Prostate gland (tissue), 2 donors: ENCODE measurements around the gene RGS12. TPM values are rescaled to one million over a fixed set of nuclear protein-coding genes. Genes with fewer than 3 reads are reported as not detected.

Source experiments
- DNase-seq: peaks from one replicate; pipeline ENCODE4 v3.0.0-alpha.2; 2019; ENCODE audit warnings: low spot score
- H3K27ac ChIP-seq, 2 donors: fragments of 200-600 bp; sonication (generic); 2 replicates each; pipeline ENCODE4 v1.5.1; 2017 to 2019
- H3K27me3 ChIP-seq: fragments of 200-600 bp; sonication (generic); replicated peaks from 2 replicates; pipeline ENCODE4 v1.5.1; 2019; ENCODE audit not compliant: insufficient read depth
- H3K36me3 ChIP-seq, 2 donors: fragments of 200-600 bp; sonication (generic); 1 replicate in 1 of 2; 2 replicates in 1 of 2; pipeline versions ENCODE4 v1.5.1 to v1.8.1; 2017 to 2019
- H3K4me1 ChIP-seq: fragments of 200-600 bp; sonication (generic); replicated peaks from 2 replicates; pipeline ENCODE4 v1.5.1; 2019
- H3K4me3 ChIP-seq, 2 donors: fragments of 200-600 bp; sonication (generic); 2 replicates each; pipeline ENCODE4 v1.5.1; 2017 to 2019
- H3K9me3 ChIP-seq: fragments of 200-600 bp; sonication (generic); 2 replicates; pipeline ENCODE4 v1.5.1; 2017
- POLR2A ChIP-seq: fragments of 450-650 bp; IDR thresholded peaks from one replicate; pipeline ENCODE4 v1.6.1; 2016; ENCODE audit warnings: antibody characterized with exemption, mild to moderate bottlenecking
- POLR2AphosphoS5 ChIP-seq: sonication (generic); formaldehyde crosslinking; IDR thresholded peaks from one replicate; pipeline ENCODE4 v1.6.1; 2017; ENCODE audit warnings: antibody characterized with exemption
- WGBS: methylation state at CpG from one replicate; pipeline ENCODE4 v1.1.5; 2018; 5-methylcytosine and 5-hydroxymethylcytosine counted together
- intact Hi-C: fragments of 100-400 bp; cut with DNase I; formaldehyde crosslinking; loops from one replicate; pipeline ENCODE4 v1.14.2; 2022
- total RNA-seq, 2 donors: library from RNA; depleted of rRNA; stranded (reverse); fragments of >200 nt; gene quantifications; one replicate each; pipeline ENCODE4 v1.1.0, GENCODE V29; 2016
- TF ChIP-seq, protein P1 (sequence below), 4 experiments: fragments of 200-600 bp in 2 of 4; fragments of 450-650 bp in 2 of 4; sonication (generic) in 2 of 4; IDR thresholded peaks; 1 replicate in 3 of 4; 2 replicates in 1 of 4; pipeline ENCODE4 v1.5.1; 2016 to 2019; ENCODE audit warnings: antibody characterized with exemption in 4 of 4, mild to moderate bottlenecking in 2 of 4, moderate library complexity in 2 of 4

The RGS12 gene
- total RNA-seq, 2 donors from 2014 or later: 33.7 to 36.5 TPM

DNA sequence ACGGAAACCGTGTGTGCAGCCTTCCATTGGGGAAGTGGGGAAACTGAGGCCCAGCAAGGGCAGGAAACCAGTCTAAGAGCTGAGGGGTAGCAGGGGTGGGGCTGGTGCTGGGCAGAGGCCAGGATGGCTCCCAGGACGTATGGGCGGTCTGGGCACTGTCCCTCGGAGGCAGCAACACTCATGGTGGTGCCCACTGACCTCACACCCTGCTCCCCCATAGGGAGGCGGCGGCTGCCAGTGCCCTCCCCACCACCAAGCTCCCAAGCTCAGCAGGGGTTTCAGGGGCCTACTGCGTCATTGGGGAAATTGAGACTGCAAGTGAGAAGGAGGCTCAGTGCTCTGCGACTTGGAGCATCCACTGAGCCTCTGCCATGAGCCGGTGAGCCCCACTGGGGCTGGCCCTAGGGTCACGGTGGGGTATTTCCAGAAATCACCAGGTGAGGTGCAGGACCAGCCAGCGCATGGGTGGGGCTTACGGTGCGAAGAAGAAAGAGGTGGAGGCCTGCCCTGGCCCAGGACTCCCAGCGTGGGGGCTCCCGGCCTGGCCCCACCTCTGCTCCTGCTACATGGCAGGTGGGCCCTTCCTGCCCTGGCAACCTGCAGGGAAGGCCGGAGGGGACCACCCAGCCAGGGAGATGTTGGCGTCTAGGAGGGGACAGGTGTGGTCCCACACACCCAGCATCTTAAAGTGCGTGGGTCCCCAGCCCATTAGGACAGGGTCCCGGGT is 42.9 kb upstream of the RGS12 start:
- no peaks in the 10 kb centered on the region for H3K9me3 ChIP-seq
- no peaks in the 10 kb centered on the region for H3K4me1 ChIP-seq
- H3K36me3 ChIP-seq: no peaks in the 10 kb centered on the region
- no peak overlapping the region for H3K27ac ChIP-seq
- WGBS: 87% methylated on average over 20 of the region's 20 CpGs
- intact Hi-C loops: no loop called here
- no peak for TF ChIP-seq POLR2A
- no peak for TF ChIP-seq POLR2AphosphoS5
- TF ChIP-seq, protein P1, sequence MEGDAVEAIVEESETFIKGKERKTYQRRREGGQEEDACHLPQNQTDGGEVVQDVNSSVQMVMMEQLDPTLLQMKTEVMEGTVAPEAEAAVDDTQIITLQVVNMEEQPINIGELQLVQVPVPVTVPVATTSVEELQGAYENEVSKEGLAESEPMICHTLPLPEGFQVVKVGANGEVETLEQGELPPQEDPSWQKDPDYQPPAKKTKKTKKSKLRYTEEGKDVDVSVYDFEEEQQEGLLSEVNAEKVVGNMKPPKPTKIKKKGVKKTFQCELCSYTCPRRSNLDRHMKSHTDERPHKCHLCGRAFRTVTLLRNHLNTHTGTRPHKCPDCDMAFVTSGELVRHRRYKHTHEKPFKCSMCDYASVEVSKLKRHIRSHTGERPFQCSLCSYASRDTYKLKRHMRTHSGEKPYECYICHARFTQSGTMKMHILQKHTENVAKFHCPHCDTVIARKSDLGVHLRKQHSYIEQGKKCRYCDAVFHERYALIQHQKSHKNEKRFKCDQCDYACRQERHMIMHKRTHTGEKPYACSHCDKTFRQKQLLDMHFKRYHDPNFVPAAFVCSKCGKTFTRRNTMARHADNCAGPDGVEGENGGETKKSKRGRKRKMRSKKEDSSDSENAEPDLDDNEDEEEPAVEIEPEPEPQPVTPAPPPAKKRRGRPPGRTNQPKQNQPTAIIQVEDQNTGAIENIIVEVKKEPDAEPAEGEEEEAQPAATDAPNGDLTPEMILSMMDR (IDR thresholded peaks at IDR 0.05): no peak
- DNase-seq: no peak
- no peak overlapping the region for H3K4me3 ChIP-seq
- no peaks in the 10 kb centered on the region for H3K27me3 ChIP-seq

DNA sequence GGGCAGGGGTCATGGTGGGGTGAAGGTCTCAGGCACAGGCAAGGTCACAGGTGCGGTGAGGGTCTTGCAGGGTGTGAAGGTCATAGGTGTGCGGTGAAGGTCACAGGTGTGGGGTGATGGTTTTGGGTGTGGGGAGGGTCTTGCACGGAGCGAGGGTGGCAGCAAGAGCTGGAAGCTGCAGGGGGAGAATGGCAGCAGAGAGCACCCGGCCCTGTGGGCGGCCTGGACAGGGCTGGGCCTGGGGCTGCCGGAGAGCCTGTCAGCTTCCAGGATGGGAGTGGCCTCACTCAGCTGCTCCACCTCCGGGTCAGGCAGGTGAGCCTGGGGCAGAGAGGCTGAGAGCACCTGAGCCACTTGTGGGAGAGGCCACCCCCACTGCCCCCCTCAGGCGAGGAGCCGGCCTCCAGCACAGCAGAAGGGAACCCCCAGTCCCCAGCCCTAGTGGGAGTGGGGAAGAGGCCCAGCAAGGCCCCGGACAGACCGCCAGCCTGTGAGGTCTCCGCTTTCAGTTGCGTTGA is 42.3 kb upstream of the RGS12 start:
- no peak overlapping the region for H3K4me3 ChIP-seq
- no peaks in the 10 kb centered on the region for H3K9me3 ChIP-seq
- H3K27ac ChIP-seq: no peak overlapping the region
- WGBS: 83% methylated on average over 14 of the region's 14 CpGs
- no peaks in the 10 kb centered on the region for H3K27me3 ChIP-seq
- intact Hi-C loops: no loop called here
- H3K36me3 ChIP-seq: no peaks in the 10 kb centered on the region
- no peak for DNase-seq
- TF ChIP-seq, protein P1 (IDR thresholded peaks at IDR 0.05): no peak
- TF ChIP-seq POLR2A (no peak), POLR2AphosphoS5 (no peak)
- H3K4me1 ChIP-seq: no peaks in the 10 kb centered on the region

DNA sequence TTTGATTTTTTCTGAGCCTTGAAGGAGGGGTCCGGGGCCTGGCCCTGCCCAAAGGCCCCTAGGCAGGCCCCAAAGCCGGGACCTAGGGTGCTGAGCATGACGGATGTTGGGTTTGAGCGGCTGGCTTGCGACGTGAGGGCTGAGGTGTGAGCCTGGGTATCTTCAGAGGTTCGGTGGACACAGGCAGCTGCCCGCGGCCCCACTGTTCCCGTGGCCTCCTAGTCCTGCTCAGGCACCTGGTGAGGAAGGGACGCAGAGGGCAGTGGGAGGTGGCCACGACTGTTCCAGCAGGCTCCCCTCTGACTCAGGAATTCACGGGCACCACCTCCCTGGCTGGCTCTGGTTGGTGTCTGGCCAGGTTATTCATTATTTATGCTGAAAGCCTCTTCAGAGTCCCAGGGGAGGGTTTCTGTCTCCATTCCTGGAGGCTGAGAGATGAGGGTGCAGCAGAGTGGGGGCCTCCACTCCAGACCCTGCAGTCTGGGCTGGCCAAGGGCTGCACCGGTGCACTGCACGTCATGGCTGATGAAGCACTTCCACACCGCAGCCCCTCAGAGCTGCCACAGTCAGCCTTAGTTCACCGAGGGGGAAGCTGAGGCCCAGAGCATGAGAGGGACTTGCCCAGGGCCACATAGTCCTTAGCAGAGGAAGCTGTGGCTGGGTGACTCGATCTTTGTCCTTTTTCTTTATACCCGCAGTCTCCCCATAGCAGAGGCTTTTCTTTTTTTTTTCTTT is 41.7 kb upstream of the RGS12 start:
- TF ChIP-seq, protein P1 (IDR thresholded peaks at IDR 0.05): no peak
- TF ChIP-seq POLR2A: no peak
- no peak for TF ChIP-seq POLR2AphosphoS5
- Histone ChIP-seq H3K4me1 (no peaks in the 10 kb centered on the region), H3K9me3 (no peaks in the 10 kb centered on the region), H3K27ac (no peak overlapping the region), H3K36me3 (no peaks in the 10 kb centered on the region), H3K4me3 (no peak overlapping the region), H3K27me3 (no peaks in the 10 kb centered on the region)
- intact Hi-C loops: no loop called here
- 87% methylated on average over 19 of the region's 19 CpGs for WGBS
- DNase-seq: no peak

DNA sequence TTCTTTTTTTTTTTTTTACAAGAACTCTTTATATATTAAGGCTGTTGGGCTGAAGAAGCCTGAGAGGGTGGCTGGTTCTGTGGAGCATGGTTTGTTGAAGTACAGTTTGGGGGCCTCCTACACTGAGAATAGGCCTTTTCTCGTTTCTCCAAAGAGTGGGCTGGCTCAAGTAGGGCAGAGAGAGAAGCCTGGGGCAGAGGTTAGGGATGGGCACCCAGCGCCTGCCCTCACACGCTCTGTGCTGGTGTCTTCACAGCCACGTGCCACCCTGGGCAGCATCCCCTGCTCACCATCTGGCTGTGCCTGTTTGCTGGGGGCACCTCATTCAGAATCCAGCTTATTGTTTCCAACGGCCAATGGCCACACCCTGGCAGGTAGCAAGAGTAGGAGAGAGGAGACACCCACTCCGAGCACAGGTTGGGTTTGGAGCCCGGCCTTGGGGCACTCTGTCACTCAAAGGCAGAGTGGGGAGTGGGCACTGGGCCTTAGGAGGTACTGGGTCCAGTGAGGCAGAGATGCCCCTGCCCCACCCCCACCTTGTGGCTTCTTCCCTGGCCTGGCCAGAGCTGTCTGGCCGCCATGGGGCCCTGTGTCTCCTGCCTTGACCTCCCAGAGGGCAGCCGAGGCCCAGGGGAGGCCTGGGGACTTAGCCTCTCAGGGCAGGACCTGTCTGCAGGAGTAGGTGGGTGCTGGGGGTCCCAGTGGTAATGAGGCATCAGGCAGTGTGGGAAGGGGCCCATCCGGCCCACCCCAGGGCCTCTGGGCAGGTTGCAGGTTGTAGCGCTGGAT is 40.9 kb upstream of the RGS12 start:
- 90% methylated on average over 9 of the region's 11 CpGs for WGBS
- Histone ChIP-seq H3K4me1 (no peaks in the 10 kb centered on the region), H3K27me3 (no peaks in the 10 kb centered on the region), H3K27ac (no peak overlapping the region), H3K36me3 (no peaks in the 10 kb centered on the region), H3K4me3 (no peak overlapping the region), H3K9me3 (no peaks in the 10 kb centered on the region)
- intact Hi-C loops: no loop called here
- TF ChIP-seq POLR2AphosphoS5: no peak
- no peak for TF ChIP-seq POLR2A
- TF ChIP-seq, protein P1 (IDR thresholded peaks at IDR 0.05): no peak
- DNase-seq: no peak
